Liver (tissue), 9 donors: ENCODE measurements around the gene RYR3. TPM values are rescaled to one million over a fixed set of nuclear protein-coding genes. Genes with fewer than 3 reads are reported as not detected.

ENCODE experiments used
- DNase-seq: peaks from one replicate; pipeline ENCODE4 v3.0.0-alpha.2; 2017; ENCODE audit warnings: low spot score
- H3K27ac ChIP-seq, 2 donors: one replicate each; pipeline ENCODE4 v1.7.0; 2013; ENCODE audit warnings: inconsistent platforms in 2 of 2, low read length in 2 of 2, control low read depth in 1 of 2, low read depth in 1 of 2, mild to moderate bottlenecking in 1 of 2
- H3K27me3 ChIP-seq, 4 donors: one replicate each; pipeline versions ENCODE4 v1.6.1 to v1.7.0; 2013; ENCODE audit warnings: low read length in 3 of 4, inconsistent platforms in 1 of 4, mild to moderate bottlenecking in 1 of 4, moderate library complexity in 1 of 4; ENCODE audit not compliant: control insufficient read depth in 4 of 4, insufficient read depth in 4 of 4
- H3K36me3 ChIP-seq, 4 donors: one replicate each; pipeline versions ENCODE4 v1.6.1 to v1.7.0; 2013; ENCODE audit warnings: low read length in 3 of 4, mild to moderate bottlenecking in 3 of 4, low read depth in 1 of 4, moderate library complexity in 1 of 4; ENCODE audit not compliant: control insufficient read depth in 4 of 4, insufficient read depth in 3 of 4
- H3K4me1 ChIP-seq, 4 donors: one replicate each; pipeline versions ENCODE4 v1.6.1 to v1.7.0; 2013; ENCODE audit warnings: low read length in 3 of 4, mild to moderate bottlenecking in 3 of 4, moderate library complexity in 1 of 4; ENCODE audit not compliant: control insufficient read depth in 4 of 4, insufficient read depth in 4 of 4
- H3K4me3 ChIP-seq, 3 donors: one replicate each; pipeline versions ENCODE4 v1.6.1 to v1.7.0; 2013; ENCODE audit warnings: low read length in 3 of 3, control low read depth in 1 of 3, low read depth in 1 of 3, mild to moderate bottlenecking in 1 of 3
- H3K9ac ChIP-seq, 2 donors: one replicate each; pipeline ENCODE4 v1.7.0; 2013; ENCODE audit warnings: low read length in 2 of 2, mild to moderate bottlenecking in 2 of 2, moderate library complexity in 2 of 2, control low read depth in 1 of 2, low read depth in 1 of 2
- H3K9me3 ChIP-seq, 4 donors: one replicate each; pipeline versions ENCODE4 v1.6.1 to v1.7.0; 2013; ENCODE audit warnings: low read length in 3 of 4; ENCODE audit not compliant: control insufficient read depth in 4 of 4
- CTCF ChIP-seq: fragments of 150-350 bp; IDR thresholded peaks from 2 replicates; pipeline ENCODE4 v1.5.1; 2017; ENCODE audit warnings: improper control_type of control experiment, low read depth, low read length; ENCODE audit not compliant: missing input control
- EGR1 ChIP-seq, 2 donors: IDR thresholded peaks; 2 replicates each; pipeline ENCODE4 v1.6.1; 2016 to 2018; ENCODE audit warnings: antibody characterized with exemption in 2 of 2, low read depth in 2 of 2
- FOXA1 ChIP-seq: IDR thresholded peaks from 2 replicates; pipeline ENCODE4 v1.6.1; 2016; ENCODE audit warnings: antibody characterized with exemption
- FOXA2 ChIP-seq: IDR thresholded peaks from 2 replicates; pipeline ENCODE4 v1.6.1; 2016; ENCODE audit warnings: antibody characterized with exemption
- GABPA ChIP-seq, 2 donors: IDR thresholded peaks in 1 of 2; conservative IDR thresholded peaks in 1 of 2; 2 replicates each; pipeline ENCODE4 v1.6.1; 2016; ENCODE audit warnings: antibody characterized with exemption in 2 of 2, mild to moderate bottlenecking in 1 of 2, moderate library complexity in 1 of 2
- JUND ChIP-seq, 2 donors: IDR thresholded peaks; 2 replicates each; pipeline ENCODE4 v1.6.1; 2016; ENCODE audit warnings: antibody characterized with exemption in 2 of 2
- NR2F2 ChIP-seq: IDR thresholded peaks from 2 replicates; pipeline ENCODE4 v1.6.1; 2016; ENCODE audit warnings: antibody characterized with exemption
- RAD21 ChIP-seq, 2 donors: IDR thresholded peaks; 2 replicates each; pipeline ENCODE4 v1.6.1; 2016; ENCODE audit warnings: antibody characterized with exemption in 2 of 2, mild to moderate bottlenecking in 2 of 2
- REST ChIP-seq: IDR thresholded peaks from 2 replicates; pipeline ENCODE4 v1.6.1; 2016; ENCODE audit warnings: antibody characterized with exemption, mild to moderate bottlenecking
- RXRA ChIP-seq, 2 donors: IDR thresholded peaks; 2 replicates each; pipeline ENCODE4 v1.6.1; 2017 to 2018; ENCODE audit warnings: antibody characterized with exemption in 2 of 2, mild to moderate bottlenecking in 1 of 2
- SP1 ChIP-seq: IDR thresholded peaks from 2 replicates; pipeline ENCODE4 v1.6.1; 2018; ENCODE audit warnings: antibody characterized with exemption, mild to moderate bottlenecking
- TAF1 ChIP-seq: conservative IDR thresholded peaks from 2 replicates; pipeline ENCODE4 v1.6.1; 2016; ENCODE audit warnings: antibody characterized with exemption, mild to moderate bottlenecking
- YY1 ChIP-seq: IDR thresholded peaks from 2 replicates; pipeline ENCODE4 v1.6.1; 2016; ENCODE audit warnings: antibody characterized with exemption, mild to moderate bottlenecking
- WGBS: extraction: QIAGEN DNeasy Blood & Tissue Kit; methylation state at CpG from one replicate; pipeline ENCODE4 v1.1.7; 2013; 5-methylcytosine and 5-hydroxymethylcytosine counted together
- polyA plus RNA-seq, 2 donors: library from polyadenylated mRNA; stranded (reverse) in 1 of 2; unstranded in 1 of 2; fragments of 200-250 nt in 1 of 2; fragments of >200 nt in 1 of 2; fragmentation: Nextera tagmentation in 1 of 2; extraction: Ambion mirVana in 1 of 2; gene quantifications; one replicate each; pipeline versions ENCODE4 v1.2.1 to v1.2.3, GENCODE V29; 2013 to 2015
- total RNA-seq, 2 donors: library from RNA; depleted of rRNA; stranded (reverse); fragments of >200 nt; gene quantifications; one replicate each; pipeline ENCODE4 v1.2.3, GENCODE V29; 2014
- TF ChIP-seq, protein P1 (sequence below): IDR thresholded peaks from 2 replicates; pipeline ENCODE4 v1.6.1; 2016; ENCODE audit warnings: antibody characterized with exemption
- donor health status: healthy.
- donor health status: healthy.
- donor health status: healthy.
- donor health status: healthy.
- donor health status: healthy.

The RYR3 gene
- total and polyA plus RNA-seq, 4 donors, result 0.01 to 1.1 (median 0.22) TPM

- Histone ChIP-seq H3K4me3 (no peak overlapping the region), H3K27me3 (peaks cover 0 to 4% (median 0%) of the 10 kb centered on the region in 4 donors), H3K9me3 (no peaks in the 10 kb centered on the region), H3K36me3 (no peaks in the 10 kb centered on the region), H3K4me1 (no peaks in the 10 kb centered on the region), H3K27ac (no peak overlapping the region), H3K9ac (no peak overlapping the region)
- no peak for DNase-seq
- TF ChIP-seq RAD21 (IDR thresholded peaks at IDR 0.05), result no peak
- 52% methylated on average over 7 of the region's 7 CpGs for WGBS
These were observed 289.4 kb downstream of the RYR3 start for GRCh38 chr15:33600212-33600611.

- H3K9ac ChIP-seq, result no peak overlapping the region
- no peaks in the 10 kb centered on the region for H3K36me3 ChIP-seq
- H3K4me1 ChIP-seq, result no peaks in the 10 kb centered on the region
- peaks cover 0 to 4% (median 0%) of the 10 kb centered on the region in 4 donors for H3K27me3 ChIP-seq
- no peaks in the 10 kb centered on the region for H3K9me3 ChIP-seq
- no peak for DNase-seq
- WGBS, result 87% methylated on average over 4 of the region's 4 CpGs
- H3K27ac ChIP-seq, result no peak overlapping the region
- no peak for TF ChIP-seq RAD21 (IDR thresholded peaks at IDR 0.05)
- TF ChIP-seq, protein P1, sequence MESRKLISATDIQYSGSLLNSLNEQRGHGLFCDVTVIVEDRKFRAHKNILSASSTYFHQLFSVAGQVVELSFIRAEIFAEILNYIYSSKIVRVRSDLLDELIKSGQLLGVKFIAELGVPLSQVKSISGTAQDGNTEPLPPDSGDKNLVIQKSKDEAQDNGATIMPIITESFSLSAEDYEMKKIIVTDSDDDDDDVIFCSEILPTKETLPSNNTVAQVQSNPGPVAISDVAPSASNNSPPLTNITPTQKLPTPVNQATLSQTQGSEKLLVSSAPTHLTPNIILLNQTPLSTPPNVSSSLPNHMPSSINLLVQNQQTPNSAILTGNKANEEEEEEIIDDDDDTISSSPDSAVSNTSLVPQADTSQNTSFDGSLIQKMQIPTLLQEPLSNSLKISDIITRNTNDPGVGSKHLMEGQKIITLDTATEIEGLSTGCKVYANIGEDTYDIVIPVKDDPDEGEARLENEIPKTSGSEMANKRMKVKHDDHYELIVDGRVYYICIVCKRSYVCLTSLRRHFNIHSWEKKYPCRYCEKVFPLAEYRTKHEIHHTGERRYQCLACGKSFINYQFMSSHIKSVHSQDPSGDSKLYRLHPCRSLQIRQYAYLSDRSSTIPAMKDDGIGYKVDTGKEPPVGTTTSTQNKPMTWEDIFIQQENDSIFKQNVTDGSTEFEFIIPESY, result no peak
- no peak for TF ChIP-seq SP1
- TF ChIP-seq GABPA (IDR thresholded peaks at IDR 0.05 in 1 of 2, conservative IDR thresholded peaks at IDR 0.05 in 1 of 2), result no peak
- TF ChIP-seq FOXA2, result no peak
- TF ChIP-seq EGR1 (IDR thresholded peaks at IDR 0.05; ENCODE audit: low read depth in 2 of 2), result no peak
- TF ChIP-seq RXRA (IDR thresholded peaks at IDR 0.05), result no peak
- H3K4me3 ChIP-seq, result no peak overlapping the region
These were observed 290.7 kb downstream of the RYR3 start for GRCh38 chr15:33601461-33601860.

- H3K27me3 ChIP-seq, result peaks cover 0 to 8% (median 0%) of the 10 kb centered on the region in 4 donors
These were observed 297.9 kb downstream of the RYR3 start for GRCh38 chr15:33608714-33609113.

More at GRCh38 chr15:33608714-33609113, 297.9 kb downstream of the RYR3 start:
- Histone ChIP-seq H3K9ac (no peak overlapping the region), H3K4me3 (no peak overlapping the region), H3K36me3 (no peaks in the 10 kb centered on the region), H3K27ac (no peak overlapping the region), H3K9me3 (no peaks in the 10 kb centered on the region), H3K4me1 (no peaks in the 10 kb centered on the region)
- no peak for TF ChIP-seq TAF1
- TF ChIP-seq RAD21 (IDR thresholded peaks at IDR 0.05), result peak in 1 of 2 donors; percentile 8
- TF ChIP-seq, protein P1, result no peak
- TF ChIP-seq JUND (IDR thresholded peaks at IDR 0.05), result no peak
- TF ChIP-seq REST, result no peak
- peak; percentile 14 for TF ChIP-seq CTCF
- TF ChIP-seq FOXA1, result no peak
- TF ChIP-seq NR2F2, result no peak
- TF ChIP-seq YY1, result no peak
- WGBS, result 49% methylated on average over 7 of the region's 7 CpGs
- no peak for DNase-seq
